NCI-H748 (cell line): ENCODE measurements around the gene ZSCAN10.

Source experiments
- DNase-seq: peaks from one replicate; lab custom pipeline; 2025; ENCODE audit not compliant: unreplicated experiment; lab: John Stamatoyannopoulos, UW

The ZSCAN10 gene

GRCh38 chr16:3112058-3112880 is 13.2 kb upstream of the ZSCAN10 start, which contains the start of gene ZNF205:
Gene ZNF205, plus strand, starts transcription at chr16:3112586. Its CDS starts 845 bp downstream, at chr16:3113431.
- peak; percentile 85 for DNase-seq

GRCh38 chr16:3106205-3106928 is 7.3 kb upstream of the ZSCAN10 start:
- DNase-seq = peak; percentile 92

GRCh38 chr16:3101841-3102470 is 2.9 kb upstream of the ZSCAN10 start:
- DNase-seq = no peak

- peak; percentile 18 for DNase-seq
Observed at GRCh38 chr16:3101018-3101840, 2.1 kb upstream of the ZSCAN10 start.

GRCh38 chr16:3099732-3100499 is 822 bp upstream of the ZSCAN10 start:
- DNase-seq = peak; percentile 89

GRCh38 chr16:3099395-3099731 is 269 bp upstream of the ZSCAN10 start:
- no peak for DNase-seq

GRCh38 chr16:3097266-3097665 is 1.8 kb downstream of the ZSCAN10 start:
- no peak for DNase-seq

GRCh38 chr16:3096362-3096761 is 2.7 kb downstream of the ZSCAN10 start:
- no peak for DNase-seq

GRCh38 chr16:3095869-3096268 is 3.2 kb downstream of the ZSCAN10 start:
- DNase-seq = no peak

- DNase-seq = peak; percentile 44
Observed at GRCh38 chr16:3094289-3095027, 4.6 kb downstream of the ZSCAN10 start.

GRCh38 chr16:3092501-3092941 is 6.6 kb downstream of the ZSCAN10 start:
- DNase-seq = no peak

GRCh38 chr16:3091551-3091950 is 7.5 kb downstream of the ZSCAN10 start:
- DNase-seq = no peak

GRCh38 chr16:3089717-3090592 is 9.1 kb downstream of the ZSCAN10 start:
- peak; percentile 82 for DNase-seq

- no peak for DNase-seq
Observed at GRCh38 chr16:3088925-3089716, 10.0 kb downstream of the ZSCAN10 start.

GRCh38 chr16:3088450-3088849 is 10.6 kb downstream of the ZSCAN10 start:
- DNase-seq = no peak

- DNase-seq = no peak
Observed at GRCh38 chr16:3087243-3088235, 11.6 kb downstream of the ZSCAN10 start.
